Measurements from ENCODE around the gene SV2A.
"Not testable (repeated sequence)": the region's sequence is repeated elsewhere in the genome, so short reads cannot be mapped to it uniquely, and the experiment has no call there.

SV2A gene

DNA sequence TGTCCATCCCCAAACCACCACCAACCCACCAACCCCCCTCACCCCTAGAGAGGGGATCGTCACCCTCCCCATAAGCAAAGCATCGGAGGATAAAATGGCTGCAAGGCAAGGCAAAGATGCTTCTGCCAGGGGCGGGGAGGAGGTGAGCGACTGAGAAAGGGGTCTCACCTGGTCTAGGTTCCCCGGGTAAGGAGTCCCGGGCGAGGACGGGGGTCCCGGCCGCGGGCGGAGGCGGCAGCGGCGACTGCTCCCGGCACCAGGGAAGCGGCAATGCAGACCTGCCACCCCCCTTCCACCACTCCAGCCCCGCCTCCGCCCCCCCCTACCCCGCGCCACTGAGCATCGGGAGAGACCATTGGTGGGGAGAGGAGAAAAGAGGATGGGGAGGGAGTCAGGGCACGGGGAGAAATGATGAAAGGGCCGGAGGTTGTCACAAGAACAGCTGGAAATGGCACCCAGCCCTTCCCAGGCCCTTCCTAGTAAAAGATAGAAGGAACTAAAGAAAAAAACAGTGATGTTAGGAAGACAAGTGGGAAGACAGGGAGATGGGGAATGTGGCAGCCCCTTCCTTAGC lies at the start of gene SV2A:
TSS of gene SV2A (minus strand) at position 274 of the 574 bp plus-strand sequence. CDS start 4,004 bp downstream, outside the sequence.
- peak; percentile 11 to 20 (median 16) for DNase-seq (ENCODE audit: low read depth in 3 of 3)

DNA sequence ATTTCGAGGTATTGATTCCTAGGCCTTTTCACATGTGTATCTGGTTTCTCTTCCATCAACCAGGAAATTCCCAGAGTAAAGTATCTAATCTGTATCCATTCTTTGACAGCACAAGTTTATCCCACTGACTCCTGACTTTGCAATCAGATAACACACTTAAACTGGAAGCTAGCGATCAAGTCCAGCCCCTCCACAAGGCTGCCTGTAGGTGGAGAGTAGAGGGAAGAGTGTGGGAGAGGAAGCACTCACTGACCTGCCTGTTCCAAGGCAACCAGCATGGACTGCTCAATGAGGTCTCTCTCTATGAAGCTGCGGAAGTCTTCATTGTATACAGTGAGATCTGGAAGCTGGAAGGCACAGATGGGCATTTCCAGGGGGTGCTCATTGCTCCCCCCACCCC lies 49.4 kb upstream of the SV2A start:
- no peak for DNase-seq (ENCODE audit: low read depth in 3 of 3)

DNA sequence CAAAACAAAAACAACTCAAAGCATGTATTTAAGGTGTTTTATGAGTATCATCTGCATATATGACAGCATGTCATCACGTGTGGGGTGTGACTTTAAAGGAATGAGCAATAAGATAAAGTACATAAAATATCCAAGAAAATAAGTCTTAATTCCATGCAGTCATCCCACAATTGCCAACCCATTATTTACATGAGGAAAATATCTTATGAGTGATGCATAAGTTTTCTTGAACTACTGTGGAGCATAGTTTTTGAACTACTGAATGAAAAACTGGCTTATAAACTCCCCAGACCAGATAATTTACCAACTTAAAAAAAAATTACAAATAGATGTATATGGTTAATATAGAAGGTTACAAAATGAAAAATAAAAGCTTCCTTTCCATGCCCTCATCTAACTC lies 48.8 kb upstream of the SV2A start:
- DNase-seq (ENCODE audit: low read depth in 3 of 3): no peak

DNA sequence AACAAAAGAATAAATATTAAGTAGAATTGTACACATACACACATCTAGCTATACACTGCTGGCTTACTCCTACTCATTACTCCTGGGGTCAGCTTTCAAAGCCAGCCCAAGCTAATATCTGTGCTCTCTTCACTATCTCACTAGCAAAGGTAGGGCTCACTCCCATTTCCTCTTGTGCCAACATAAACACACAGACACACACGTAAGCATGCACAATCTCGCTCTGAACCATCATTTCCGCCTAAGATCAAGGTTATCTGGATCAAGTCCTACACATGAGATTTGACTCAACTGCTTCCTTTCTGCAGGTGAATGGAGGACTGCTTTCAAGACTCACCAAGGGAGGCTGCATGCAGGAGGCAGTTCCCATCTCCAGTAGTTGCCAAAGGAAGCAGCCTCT lies 47.8 kb upstream of the SV2A start:
- no peak for DNase-seq (ENCODE audit: low read depth in 3 of 3)

GRCh38 chr1:149963358-149963757 lies 45.7 kb upstream of the SV2A start:
- no peak for DNase-seq (ENCODE audit: low read depth in 3 of 3)

DNA sequence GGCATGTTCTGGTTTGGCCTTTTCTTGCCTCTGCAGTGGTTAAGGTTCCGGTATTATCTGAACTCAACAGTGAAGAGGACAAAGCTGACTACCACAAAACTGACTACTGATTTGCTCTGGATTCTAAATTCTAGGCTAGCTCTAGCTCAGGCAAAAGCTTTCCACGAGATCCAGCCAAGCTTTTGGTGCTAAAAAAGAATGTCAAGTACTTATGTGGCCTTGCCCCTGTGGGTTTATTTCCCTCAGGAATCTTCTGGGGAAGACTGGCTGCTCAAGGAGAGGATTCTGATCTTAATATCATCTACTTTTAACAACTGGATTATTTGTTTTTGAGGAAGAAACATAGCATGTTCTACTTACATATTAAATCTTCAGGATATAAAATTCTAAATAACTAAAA lies 45.1 kb upstream of the SV2A start:
- DNase-seq (ENCODE audit: low read depth in 3 of 3): no peak

GRCh38 chr1:149962039-149962647 lies 44.5 kb upstream of the SV2A start:
- peak in 1 of 3 experiments; percentile 26 for DNase-seq (ENCODE audit: low read depth in 3 of 3)

DNA sequence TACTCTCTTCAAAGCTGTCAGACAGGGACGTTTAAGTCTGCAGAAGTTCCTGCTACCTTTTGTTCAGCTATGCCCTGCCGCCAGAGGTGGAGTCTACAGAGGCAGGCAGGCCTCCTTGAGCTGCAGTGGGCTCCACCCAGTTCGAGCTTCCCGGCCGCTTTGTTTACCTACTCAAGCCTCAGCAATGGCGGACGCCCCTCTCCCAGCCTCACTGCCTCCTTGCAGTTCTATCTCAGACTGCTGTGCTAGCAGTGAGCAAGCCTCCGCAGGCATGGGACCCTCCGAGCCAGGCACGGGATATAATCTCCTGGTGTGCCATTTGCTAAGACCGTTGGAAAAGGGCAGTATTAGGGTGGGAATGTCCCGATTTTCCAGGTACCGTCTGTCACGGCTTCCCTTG lies 39.9 kb upstream of the SV2A start:
- not testable (repeated sequence) for DNase-seq (ENCODE audit: low read depth in 3 of 3)

GRCh38 chr1:149949911-149950310 lies 32.3 kb upstream of the SV2A start:
- DNase-seq (ENCODE audit: low read depth in 3 of 3): no peak

- no peak for DNase-seq (ENCODE audit: low read depth in 3 of 3)
These were observed 27.6 kb upstream of the SV2A start for GRCh38 chr1:149945206-149945605.

DNA sequence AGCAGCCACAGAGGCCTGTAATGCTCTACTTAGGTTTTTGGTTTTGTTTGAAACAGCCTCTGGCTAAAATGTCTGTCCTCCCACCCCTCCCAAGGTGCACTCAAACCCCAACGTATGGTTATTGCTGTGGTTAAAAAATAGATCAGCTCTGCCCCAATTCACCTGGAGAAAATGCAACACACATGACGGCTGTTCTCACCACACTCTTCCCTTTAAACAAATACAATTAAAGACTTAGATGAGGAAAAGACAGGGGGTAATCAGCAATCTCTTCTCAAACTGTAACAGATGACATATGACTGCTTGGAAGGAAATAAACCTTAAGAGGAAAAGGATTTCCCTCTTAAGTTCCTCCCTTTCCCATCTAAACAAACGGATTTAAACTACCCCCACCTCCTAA lies 25.2 kb upstream of the SV2A start:
- DNase-seq (ENCODE audit: low read depth in 3 of 3): no peak

- DNase-seq (ENCODE audit: low read depth in 3 of 3): no peak
These were observed 24.6 kb upstream of the SV2A start for GRCh38 chr1:149942207-149942606.

DNA sequence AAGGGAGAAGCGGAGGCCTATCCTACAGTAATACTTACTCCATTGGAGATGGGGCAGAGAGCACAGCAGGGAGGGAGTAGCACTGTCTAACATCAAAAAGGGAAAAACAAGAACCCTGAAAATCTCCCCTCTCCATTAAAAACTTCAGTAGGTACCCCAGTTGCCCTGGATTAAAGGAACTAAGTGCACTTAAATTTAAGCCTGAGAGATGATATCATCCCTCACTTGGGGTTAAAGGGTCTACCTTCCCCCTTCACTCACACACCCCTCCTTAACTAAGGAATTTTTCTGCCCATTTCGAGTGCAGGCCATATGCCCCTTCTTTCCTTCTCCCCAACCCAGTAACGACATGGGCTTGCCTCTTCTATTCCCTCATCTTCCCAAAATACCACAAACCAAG lies 22.8 kb upstream of the SV2A start:
- DNase-seq (ENCODE audit: low read depth in 3 of 3): no peak

DNA sequence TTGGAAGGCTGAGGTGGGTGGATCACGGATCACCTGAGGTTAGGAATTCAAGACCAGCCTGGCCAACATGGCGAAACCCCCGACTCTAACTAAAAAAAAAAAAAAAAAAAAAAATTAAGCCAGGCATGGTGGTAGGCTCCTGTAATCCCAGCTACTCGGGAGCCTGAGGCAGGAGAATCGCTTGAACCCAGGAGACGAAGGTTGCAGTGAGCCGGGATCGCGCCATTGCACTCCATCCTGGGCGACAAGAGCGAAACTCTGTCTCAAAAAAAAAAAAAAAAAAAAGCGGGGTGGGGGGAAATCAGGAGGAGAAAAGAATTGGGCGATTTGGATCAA lies 21.0 kb upstream of the SV2A start:
- not testable (repeated sequence) for DNase-seq (ENCODE audit: low read depth in 3 of 3)

GRCh38 chr1:149937759-149938158 lies 20.1 kb upstream of the SV2A start:
- no peak for DNase-seq (ENCODE audit: low read depth in 3 of 3)

- no peak for DNase-seq (ENCODE audit: low read depth in 3 of 3)
These were observed 19.5 kb upstream of the SV2A start for GRCh38 chr1:149936992-149937705.

DNA sequence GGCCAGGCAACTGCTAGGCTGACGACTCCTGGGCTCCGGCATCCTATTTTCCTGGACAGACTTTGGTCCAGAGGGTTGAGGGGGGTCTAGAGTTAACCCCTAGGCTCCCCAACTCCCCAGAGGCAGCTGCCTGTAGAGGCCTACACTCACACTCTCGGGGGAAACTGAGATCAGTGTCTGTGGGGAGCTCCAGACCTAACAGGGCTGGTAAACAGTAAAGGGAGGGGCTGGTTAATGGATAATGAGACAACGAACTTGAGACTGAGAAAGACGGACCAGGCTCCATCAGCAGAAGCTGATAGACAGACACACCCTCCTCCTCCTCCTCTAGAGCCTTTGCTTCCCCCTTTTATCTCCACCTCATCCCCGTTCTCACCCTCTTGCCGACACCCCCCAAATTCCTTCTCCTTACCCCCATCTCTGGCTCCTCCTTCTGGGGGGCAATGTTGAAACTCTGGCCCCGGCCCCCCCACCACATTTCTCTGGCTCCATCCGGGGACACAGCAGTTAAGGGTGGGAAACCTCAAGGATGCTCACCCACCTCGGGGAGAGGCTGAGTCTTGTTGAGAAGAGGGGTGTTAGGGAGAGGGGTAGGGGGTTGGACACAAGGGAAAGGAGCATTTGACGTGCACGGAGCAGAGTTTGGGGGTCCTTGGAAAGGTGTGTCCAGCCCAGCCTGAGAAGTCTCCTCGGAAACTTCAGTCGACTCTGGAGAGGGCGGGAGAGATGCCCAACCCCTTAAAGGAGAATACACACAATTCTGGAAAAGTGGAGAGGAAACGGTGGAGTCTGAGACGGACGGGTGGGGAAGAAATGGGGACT lies 18.7 kb upstream of the SV2A start, which contains the start of gene MTMR11:
TSS of gene MTMR11 (minus strand) at position 710 of the 822 bp plus-strand sequence. CDS start at position 478, 232 bp downstream.
- no peak for DNase-seq (ENCODE audit: low read depth in 3 of 3)

DNA sequence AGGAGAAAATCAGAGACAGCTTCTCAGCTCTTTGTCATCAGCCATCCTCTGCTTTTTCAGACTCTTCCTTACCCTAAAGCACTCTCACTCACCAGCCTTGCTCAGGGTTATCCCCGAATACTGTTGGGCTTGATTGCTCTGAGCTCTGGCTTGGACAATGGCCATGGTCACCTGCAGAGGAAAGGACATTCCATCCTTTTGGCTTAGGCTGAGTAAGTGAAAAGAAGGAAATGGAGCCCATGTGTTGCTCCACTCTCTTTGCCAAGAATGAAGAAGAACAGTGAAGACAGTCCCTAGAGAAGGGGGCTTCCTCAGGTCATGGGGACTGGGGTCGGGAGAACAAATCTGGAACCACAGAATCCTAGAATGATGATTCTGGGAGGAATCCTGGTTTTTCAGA lies 16.7 kb upstream of the SV2A start:
- DNase-seq (ENCODE audit: low read depth in 3 of 3): no peak

- no peak for DNase-seq (ENCODE audit: low read depth in 3 of 3)
These were observed 15.6 kb upstream of the SV2A start for GRCh38 chr1:149933208-149933607.

DNA sequence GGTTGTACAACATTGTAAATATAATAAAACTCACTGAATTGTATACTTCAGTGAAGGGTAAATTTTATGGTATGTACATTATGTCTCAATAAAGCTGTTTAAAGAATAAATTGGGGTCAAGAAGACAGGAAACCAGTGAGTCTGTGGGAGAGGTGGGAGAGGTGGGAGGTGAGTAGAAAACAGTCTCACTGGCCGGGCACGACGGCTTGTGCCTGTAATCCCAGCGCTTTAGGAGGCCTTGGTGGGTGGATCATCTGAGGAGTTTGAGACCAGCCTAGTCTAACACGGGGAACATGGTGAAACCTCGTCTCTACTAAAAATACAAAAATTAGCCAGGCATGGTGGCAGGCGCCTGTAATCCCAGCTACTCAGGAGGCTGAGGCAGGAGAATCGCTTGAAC lies 14.8 kb upstream of the SV2A start:
- DNase-seq (ENCODE audit: low read depth in 3 of 3): no peak

GRCh38 chr1:149931212-149931790 lies 13.7 kb upstream of the SV2A start:
- DNase-seq (ENCODE audit: low read depth in 3 of 3): no peak

GRCh38 chr1:149929856-149930255 lies 12.2 kb upstream of the SV2A start:
- no peak for DNase-seq (ENCODE audit: low read depth in 3 of 3)

All from stimulated activated CD4-positive, alpha-beta T cell treated with anti-CD3 and anti-CD28 coated beads, TNF-alpha, amount 100 ng/mL, for 4 hours (primary cell).